ENCODE measurements around the gene HELZ.
"Not testable (repeated sequence)": the region's sequence is repeated elsewhere in the genome, so short reads cannot be mapped to it uniquely, and the experiment has no call there.

DNA sequence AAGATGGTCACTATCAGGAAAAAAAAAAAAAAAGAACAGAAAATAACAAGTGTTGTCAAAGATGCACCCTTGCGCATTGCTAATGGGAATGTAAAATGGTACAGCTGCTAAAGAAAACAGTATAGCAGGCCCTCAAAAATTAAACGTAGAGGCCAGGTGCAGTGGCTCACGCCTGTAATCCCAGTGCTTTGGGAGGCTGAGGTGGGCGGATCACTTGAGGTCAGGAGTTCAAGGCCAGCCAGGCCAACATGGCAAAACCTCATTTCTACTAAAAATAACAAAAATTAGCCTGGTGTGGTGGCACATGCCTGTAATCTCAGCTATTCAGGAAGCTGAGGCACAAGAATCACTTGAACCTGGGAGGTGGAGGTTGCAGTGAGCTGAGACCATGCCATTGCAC, 6.6 kb upstream of the HELZ start:
- TF ChIP-seq YY1 (IDR thresholded peaks at IDR 0.05; ENCODE audit: low read depth, low read length); SP1 (IDR thresholded peaks at IDR 0.05; ENCODE audit: low read depth, low read length); TCF12 (IDR thresholded peaks at IDR 0.05; ENCODE audit: low read depth, low read length); EGR1 (IDR thresholded peaks at IDR 0.05; ENCODE audit: borderline replicate concordance, low read depth, low read length); BACH1 (IDR thresholded peaks at IDR 0.05; ENCODE audit: low read length): not testable (repeated sequence)
- TF ChIP-seq, protein P1, sequence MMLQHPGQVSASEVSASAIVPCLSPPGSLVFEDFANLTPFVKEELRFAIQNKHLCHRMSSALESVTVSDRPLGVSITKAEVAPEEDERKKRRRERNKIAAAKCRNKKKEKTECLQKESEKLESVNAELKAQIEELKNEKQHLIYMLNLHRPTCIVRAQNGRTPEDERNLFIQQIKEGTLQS (IDR thresholded peaks at IDR 0.05; ENCODE audit: insufficient read depth, low read depth, low read length) = not testable (repeated sequence)
- TF ChIP-seq, protein P2, sequence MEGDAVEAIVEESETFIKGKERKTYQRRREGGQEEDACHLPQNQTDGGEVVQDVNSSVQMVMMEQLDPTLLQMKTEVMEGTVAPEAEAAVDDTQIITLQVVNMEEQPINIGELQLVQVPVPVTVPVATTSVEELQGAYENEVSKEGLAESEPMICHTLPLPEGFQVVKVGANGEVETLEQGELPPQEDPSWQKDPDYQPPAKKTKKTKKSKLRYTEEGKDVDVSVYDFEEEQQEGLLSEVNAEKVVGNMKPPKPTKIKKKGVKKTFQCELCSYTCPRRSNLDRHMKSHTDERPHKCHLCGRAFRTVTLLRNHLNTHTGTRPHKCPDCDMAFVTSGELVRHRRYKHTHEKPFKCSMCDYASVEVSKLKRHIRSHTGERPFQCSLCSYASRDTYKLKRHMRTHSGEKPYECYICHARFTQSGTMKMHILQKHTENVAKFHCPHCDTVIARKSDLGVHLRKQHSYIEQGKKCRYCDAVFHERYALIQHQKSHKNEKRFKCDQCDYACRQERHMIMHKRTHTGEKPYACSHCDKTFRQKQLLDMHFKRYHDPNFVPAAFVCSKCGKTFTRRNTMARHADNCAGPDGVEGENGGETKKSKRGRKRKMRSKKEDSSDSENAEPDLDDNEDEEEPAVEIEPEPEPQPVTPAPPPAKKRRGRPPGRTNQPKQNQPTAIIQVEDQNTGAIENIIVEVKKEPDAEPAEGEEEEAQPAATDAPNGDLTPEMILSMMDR (IDR thresholded peaks at IDR 0.05; ENCODE audit: control extremely low read depth in 1 of 3, insufficient read depth in 1 of 3, low read depth in 1 of 3, low read length in 3 of 3) = not testable (repeated sequence)
- TF ChIP-seq, protein P3, sequence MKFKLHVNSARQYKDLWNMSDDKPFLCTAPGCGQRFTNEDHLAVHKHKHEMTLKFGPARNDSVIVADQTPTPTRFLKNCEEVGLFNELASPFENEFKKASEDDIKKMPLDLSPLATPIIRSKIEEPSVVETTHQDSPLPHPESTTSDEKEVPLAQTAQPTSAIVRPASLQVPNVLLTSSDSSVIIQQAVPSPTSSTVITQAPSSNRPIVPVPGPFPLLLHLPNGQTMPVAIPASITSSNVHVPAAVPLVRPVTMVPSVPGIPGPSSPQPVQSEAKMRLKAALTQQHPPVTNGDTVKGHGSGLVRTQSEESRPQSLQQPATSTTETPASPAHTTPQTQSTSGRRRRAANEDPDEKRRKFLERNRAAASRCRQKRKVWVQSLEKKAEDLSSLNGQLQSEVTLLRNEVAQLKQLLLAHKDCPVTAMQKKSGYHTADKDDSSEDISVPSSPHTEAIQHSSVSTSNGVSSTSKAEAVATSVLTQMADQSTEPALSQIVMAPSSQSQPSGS (IDR thresholded peaks at IDR 0.05; ENCODE audit: low read length) = not testable (repeated sequence)
